ENCODE measurements around the gene PHC3.
"Not testable (repeated sequence)": the region's sequence is repeated elsewhere in the genome, so short reads cannot be mapped to it uniquely, and the experiment has no call there.

The PHC3 gene

DNA sequence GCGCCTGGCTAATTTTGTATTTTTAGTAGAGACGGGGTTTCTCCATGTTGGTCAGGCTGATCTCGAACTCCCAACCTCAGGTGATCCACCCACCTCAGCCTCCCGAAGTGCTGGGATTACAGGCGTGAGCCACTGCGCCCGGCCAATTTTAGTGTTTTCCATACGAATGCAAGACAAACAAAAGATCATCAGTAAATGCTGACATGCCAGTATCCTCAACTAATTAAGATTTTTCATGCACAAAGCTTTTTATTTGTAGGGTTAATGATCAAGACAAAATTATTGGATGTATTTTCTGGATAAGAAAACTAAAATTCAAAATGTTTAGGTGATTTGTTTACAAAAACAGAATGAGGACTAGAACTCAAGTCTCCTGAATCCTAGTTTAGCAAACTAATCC, 67.4 kb downstream of the PHC3 start:
- DNase-seq: not testable (repeated sequence)

DNA sequence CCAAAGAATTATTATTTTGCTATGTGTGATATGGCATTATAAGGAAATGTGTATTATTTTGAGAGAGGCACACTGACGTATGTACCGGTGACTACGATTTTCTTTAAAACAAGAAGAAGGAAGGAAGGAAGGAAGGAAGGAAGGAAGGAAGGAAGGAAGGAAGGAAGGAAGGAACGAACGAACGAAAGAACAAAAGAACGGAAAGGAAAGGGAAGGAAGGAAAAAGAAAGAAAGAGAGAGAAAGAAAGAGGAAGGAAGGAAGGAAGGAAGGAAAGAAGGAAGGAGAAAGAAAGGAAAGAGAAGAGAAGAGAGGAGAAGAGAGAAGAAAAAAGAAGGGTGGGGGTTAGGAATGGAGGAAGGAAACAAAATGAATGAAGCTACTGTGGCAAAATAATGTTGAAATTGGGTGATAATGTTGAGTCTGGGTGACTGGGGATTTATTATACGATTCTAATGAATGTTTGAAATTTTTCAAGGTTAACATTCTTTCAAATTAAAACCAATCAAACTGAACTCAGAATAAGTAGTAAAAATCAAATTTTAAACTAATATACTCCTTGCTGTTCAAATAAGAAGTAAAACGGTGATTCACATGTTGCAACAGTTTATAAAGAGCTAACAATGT, 70.3 kb downstream of the PHC3 start:
- no peak for DNase-seq

DNA sequence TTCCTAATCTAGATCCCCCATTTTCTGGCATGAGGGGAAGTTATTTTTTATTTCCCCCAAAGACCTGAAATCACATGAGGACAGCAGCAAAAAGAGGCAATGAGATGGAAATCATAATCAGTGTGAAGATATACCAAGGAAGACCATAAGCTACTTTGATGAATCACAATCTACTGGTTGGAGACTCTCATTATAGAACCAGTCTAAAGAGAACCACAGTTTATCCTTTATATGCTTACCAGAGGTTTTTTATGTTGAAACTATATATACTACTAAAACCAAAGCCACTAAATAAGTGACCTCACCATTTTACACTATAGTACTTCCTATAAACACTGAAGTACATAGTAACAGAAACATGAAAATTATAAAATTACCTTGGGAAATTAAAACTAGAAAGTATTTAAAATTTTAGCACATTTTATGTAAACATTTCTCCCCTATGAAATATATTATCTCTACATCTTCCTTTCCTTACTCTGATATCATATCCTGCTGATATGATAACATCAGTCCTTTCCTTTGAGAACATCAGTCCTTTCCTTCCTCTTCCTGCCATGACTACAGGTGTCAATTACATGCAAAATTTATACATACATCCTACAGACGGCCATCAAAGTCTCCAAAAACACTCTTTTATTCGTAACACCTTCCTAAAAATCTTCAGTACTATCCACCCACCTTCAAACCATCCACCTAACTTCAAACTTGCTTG, 71.8 kb downstream of the PHC3 start:
- no peak for DNase-seq

DNA sequence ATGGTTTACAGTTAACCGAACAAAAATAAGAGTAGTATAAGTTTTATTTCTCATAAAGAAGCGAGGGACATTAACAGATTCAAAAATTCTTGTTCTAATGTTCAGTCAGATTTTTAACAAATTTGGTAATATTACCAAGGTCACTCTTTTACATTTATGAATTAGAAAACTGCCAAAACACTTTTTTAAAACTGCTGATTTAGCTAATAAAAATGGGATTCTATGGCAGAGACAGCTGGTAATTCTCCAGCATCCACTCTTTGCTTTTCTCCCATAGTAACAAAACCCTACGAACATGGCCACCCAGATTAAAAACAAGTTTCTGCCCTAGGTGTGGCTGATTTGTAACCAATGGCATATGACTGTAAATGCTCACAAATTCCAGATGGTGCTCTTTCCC, 72.6 kb downstream of the PHC3 start:
- DNase-seq: no peak

DNA sequence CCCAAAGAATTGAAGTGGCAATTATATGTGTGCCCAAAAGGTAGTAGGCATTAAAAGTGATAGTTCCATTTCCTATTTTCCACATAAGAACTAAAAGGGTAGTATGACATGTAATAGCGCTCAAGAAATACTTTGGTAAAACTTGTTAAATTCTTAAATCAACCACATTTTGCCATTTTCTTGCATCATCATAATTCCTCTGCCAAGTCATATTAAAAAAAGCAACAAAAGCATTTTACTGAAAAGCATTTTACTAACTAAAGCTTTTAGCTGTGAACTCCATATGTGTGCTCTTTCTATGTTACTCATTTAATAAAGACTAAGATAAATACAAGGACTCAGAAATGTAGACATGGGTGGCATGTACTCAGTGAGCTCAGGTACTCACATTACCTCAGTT, 73.6 kb downstream of the PHC3 start:
- no peak for DNase-seq

DNA sequence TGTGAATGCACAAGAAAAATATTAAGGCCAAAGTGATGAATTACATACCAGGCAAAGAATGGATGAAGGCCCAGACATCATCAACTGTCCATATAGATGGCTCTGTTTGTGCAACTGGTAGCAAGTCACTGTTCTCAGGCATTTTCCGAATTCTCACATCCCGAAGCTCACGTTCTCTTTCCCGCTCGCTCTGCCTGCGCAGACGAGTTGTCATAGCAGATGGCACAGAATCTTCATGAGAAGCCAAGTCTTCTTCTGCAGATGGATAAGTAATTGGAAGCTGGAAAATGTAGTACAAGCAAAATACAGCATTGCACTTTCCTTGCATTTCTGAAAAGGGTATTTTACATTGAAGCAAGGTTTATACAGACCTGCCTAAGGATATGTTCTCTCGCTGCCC, 79.1 kb downstream of the PHC3 start:
- DNase-seq: no peak

DNA sequence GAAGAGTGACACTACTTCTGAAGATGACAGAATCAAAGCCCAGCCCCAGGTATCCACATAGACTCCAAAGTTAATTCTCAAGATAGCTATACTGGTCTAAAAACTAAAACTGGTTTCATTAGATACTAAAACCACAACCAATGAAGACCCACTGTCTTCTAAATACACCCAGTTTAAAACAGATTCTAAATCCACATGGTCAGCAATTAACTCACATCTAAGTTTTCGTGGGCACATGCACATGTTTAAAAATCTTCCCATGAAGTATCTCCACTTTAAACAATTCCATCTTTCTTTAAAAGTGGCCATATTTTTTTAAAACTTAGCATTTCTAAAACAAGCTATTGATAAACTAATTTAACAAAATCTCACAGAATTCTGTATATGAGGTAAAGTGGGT, 80.6 kb downstream of the PHC3 start:
- DNase-seq: no peak

DNA sequence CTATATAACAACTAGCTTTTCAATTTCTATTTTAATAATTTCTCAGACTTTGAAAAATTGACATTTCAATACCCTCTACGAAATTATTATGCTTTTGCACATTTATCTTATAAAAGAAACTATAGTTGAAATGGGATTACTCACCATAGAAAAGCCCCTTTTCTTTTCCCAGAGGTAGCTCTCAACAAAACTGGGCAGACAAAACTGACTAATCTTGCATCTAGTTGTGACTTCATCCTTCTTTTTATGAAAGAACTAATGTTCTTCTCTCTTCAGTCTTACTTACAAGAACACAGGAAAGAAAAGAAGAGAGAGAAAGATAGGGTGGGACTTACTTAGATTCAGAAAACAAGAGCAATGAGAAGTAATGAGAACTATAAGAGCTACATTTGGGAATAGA, 82.8 kb downstream of the PHC3 start:
- no peak for DNase-seq

DNA sequence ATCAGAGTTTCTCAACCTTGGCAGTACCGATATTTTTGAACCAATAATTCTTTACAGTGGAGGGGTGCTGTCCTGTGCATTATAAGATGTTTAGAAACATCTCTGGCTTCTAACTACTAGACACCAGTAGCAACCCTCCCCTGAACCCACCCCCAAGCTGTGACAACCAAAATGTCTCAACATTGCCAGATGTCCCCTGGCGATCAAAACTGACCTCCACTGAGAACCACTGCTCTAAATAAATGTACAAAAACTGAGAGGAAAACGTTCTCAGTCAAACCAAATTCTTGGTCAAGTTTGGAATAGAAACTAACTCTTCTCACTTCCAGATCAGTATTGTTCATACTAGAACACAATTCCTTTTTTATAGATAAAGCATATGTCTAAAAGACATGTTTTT, 85.2 kb downstream of the PHC3 start:
- DNase-seq: no peak

DNA sequence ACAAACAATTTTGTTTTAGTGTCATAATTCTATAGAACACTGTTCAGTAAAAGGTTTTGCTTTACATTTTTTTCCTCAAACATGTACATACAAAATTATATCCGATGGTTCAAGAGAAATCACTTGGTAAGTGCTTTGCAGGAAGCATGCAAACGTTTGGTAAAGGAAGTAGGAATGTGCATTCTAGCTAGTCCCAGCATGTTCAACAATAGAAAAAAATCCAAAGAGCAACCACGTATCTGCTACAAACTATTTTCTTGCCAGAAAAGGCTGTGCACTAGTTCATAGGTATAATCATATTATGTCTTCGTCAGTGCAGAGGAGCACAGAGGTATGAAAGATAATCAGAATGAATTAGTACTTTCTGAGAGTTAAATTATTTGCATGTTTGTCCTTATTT, 85.8 kb downstream of the PHC3 start:
- DNase-seq: no peak

DNA sequence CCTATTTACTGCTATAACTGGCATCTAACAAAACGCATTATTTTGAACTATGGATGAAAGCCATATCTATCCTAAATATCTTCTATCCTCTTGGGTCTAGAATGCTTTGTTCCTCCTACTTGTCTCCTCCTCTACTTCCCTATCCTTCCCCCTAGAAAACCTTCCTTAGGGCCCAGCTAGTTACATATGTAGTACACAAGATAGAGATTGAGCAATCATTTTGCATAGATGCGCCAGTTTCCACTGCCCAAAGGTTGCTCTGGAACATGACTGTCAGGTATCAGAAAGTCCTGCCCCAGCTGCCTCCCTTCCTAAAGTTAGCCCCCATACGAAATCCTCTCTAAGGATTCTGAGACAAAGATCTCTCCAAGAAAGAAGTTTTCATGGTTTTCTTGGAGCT, 88.6 kb downstream of the PHC3 start:
- DNase-seq: no peak

DNA sequence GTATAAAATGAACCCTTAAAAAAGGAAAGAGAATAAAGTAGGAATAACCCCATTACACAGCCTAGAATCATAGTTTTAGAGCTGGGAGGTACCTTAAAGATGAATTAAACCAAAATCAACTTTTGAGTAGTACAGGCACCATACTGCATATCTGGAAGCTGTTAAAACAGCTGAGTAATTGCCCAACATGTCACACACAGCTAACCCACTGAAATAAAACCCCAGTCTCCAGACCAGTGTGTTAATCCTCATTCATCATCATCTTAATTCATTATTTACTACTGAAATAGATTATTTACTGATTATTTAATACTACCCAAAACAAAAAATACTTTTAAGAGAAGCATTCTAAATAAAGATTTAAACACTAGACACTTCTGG, 90.9 kb downstream of the PHC3 start:
- DNase-seq: no peak

DNA sequence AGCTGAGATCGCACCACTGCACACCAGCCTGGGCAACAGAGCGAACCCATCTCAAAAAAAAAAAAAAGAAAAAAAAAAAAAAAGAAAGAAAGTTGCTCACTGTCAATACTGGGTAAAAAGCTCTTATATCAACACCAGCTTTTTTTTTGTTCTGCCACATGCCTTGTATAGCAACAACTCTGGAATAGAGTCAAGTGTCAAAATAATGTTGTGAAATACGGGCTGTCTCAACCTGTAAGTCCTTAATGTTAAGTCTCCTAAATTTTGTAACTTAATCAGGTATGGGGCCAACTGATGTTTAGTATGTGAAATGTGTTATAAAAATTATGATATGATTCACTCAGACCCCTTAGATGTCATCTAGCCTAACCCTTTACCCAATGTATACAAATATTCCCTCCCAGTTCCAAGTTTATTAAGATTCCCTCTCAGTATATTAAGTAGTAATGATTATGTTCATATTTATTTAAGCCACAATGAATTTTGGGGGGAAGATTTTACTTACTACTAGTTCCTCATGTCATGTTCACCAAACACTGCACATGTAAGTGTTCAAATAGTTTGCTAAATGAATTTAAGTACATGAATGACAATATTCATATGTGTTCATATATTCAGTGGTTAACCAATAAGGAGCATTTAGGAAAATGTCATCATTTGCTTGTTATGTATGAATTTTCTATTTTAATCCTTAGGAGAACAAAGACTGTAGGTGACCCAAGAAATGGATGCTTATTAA, 91.5 kb downstream of the PHC3 start:
- no peak for DNase-seq

DNA sequence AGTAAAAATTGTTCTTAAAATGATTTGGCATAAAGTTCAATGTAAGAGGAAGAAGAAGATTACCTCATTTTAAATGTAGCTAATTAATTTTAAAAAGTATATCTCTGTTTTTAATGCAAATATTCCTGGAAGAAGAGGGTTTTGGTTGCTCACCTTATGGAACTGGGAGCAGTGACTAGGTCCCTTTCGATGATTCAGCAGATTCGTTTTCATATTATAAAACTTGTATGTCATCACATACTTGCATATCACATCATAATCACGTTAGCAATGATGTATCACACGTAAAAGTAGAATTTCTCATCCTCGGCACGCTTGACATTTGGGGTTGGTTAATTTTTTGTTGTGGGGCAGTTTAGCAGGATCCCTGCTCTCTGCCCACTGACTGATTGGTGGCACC, 96.1 kb downstream of the PHC3 start:
- no peak for DNase-seq

DNA sequence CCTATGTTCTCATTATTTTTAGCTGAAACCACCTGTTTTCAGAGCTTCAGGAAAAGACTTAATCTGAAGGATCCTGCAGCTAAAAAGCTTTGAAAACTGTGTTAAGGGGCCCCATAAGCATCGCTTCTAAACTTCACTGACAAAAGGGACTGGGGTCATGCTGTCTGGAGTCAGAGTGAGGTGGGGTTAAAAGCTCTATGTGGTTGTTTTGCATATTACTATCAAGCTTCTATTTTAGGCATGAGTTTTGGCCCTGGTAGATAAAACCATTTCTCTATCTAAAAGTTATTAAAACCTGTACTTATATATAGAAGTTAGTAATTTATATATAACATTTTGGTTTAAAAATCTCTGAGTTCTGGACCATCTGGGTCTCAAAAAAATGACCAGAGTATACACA, 98.2 kb downstream of the PHC3 start:
- no peak for DNase-seq

DNA sequence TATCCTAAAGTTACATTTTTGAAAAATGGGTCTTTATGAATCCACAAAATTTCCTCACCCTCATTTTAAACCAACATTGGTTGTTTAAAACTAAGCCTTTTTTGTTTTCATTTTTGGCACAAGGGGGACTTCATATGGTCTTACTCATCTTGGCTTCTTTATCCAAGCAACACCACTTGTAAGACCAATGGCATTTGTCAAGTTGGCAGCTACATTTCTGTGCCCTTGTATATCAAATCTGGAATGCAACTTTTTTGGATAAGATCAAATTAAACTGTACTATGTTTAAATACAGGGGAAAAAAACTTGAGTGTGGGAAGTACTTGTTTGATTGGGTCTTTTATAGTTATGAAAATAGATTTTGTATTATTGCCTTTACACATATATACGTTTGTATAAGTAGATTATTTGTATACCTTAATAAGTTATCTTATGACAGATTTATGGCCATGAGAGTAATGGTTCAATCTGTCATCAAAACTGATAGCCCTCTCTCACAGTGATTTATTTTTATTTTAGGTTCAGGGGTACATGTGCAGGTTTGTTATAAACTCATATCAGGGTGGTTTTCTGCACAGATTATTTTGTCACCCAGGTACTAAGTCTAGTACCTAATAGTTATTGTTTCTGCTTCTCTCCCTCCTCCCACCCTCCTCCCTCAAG, 100.3 kb downstream of the PHC3 start:
- no peak for DNase-seq

DNA sequence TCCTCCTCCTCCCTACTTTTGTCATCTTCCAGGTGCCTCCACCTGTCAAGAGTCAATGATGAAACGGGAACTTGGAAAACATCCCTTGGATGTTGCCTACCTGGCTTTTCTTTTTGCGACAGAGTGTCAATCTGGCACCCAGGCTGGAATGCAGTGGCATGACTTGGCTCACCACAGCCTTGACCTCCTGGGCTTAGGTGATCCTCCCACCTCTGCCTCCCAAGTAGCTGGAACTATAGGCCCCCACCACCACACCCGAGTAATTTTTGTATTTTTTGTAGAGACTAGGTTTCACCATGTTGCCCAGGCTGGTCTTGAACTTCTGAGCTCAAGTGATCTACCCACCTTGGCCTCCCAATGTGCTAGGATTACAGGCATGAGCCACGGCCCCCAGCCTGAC, 100.9 kb downstream of the PHC3 start:
- no peak for DNase-seq

DNA sequence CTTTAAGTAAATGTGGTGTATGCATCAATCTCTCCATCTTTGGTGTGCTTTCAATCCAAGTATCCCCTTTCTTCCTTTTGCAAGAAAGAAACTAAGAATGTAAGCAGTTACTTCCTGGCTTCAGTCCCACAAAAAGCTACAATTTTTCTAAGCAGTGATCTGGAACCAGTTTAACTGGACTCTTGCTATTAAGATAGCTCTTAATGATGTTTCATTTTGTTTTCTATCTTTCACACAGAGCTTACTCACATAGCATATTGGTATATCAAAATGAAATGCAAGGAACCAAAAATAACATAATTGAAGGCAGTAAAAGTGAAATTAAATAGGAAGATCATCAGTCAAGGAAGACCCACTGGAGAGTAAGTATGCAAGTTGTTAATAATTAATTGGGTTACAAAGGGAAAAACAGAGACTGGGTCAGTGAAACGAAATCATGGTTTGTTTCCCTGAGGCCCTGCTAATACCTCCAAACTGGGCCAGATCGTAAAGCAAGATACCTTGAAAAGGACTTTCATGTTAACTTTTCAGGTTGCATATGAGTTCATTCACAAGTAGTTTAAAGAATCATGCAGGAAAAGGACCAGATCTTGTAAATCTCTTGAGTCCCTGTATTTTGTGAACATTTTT, 101.9 kb downstream of the PHC3 start:
- DNase-seq: no peak

DNA sequence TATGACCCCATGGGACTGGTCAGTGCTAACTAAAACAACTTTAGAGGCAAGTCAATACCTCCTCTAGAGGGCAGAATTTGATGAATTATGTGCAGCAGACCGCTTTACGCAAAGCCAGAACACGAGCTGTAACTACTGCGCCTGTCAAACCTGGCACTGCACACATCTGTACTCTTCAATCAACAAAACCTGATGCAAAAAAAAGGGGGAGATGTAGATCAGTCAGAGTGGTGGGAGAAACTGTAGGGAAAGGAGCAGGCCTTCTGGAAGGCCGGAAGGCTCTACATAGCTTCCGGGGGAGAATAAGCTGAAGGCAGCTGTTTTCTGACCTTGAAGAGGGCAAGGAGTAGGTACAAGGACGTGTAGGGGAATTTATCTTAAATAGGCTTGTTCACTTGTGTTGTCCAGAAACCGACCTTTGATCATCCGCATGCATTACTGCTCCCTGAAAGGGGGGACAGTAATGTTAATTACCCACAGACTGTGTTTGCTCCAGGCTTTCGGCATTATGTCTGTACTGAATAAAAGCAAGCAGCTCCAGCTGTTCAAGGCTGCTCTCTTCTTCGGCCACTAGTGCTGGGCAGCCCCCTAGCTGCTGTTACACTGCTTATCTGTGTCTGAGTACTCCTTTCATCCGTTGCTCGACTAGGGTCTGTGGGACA, 102.8 kb downstream of the PHC3 start:
- no peak for DNase-seq

DNA sequence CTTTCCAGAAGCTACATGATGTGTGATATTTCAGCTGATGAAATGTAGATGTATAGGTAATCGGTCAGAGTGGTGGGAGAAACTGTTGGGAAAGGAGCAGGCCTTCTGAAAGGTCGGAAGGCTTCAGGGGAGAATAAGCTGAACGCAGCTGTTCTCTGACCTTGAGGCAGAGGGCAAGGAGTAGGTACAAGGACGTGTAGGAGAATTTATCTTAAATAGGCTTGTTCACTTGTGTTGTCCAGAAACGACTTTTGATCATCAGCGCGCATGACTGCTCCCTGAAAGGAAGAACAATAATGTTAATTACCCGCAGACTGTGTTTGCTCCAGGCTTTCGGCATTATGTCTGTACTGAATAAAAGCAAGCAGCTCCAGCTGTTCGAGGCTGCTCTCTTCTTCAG, 104.2 kb downstream of the PHC3 start:
- no peak for DNase-seq

DNA sequence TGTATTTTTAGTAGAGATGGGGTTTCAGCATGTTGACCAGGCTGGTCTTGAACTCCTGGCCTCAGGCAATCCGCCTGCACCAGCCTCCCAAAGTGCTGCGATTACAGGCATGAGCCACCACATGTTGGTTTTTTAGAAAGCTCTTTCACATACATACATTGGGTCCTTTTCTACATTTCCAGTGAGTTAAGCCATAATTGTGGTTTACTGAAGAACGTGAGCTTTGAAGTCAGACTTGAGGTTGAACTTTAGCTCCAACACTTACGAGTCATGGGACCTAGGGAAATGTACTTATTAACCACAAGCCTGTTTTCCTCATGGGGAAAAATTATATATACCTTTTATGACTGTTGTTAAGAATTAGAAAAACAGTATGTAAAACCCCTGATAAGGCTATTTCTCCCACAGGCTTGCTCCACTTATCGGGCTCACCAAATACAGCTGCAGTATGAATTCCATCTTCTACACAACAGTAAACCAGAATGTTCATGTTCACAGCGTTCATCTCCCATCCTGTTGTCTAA, 104.8 kb downstream of the PHC3 start:
- DNase-seq: no peak

DNA sequence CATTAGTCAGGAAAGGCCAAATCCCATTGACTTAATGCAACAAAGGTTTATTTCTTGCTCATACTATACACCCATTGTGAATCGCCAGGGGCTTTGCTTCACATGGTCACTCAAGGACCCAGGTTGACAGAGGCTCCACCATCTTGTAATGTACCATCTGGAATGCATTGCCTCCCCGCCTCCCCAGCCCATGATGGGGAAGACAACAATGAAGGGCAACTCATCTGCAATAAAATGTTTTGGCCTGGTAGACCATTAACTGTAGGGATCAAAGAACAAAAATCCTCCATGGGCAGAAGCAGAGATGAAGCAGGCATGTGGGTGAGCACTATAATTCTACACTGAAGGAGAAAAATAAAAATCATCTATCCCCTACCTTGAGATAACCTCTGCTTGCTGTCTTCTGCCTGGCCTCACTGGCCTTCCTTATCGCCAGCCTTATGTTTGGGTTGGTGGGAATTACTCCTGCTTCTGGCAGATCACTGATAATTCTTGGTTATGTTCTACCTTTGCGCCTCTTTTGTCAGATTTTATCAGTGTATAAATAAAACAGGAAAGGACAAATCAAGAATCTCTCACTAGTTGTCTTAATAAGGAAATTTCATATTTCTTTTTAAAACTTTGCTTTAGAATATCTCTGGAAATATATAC, 106.0 kb downstream of the PHC3 start:
- DNase-seq: no peak

Data from NCI-H1436 (cell line).